HepG2 (cell line): ENCODE data around the gene CDK3. TPM values are rescaled to one million over a fixed set of nuclear protein-coding genes. Genes with fewer than 3 reads are reported as not detected.

ENCODE experiments used
- BCL6 ChIP-seq: IDR thresholded peaks from 2 replicates; pipeline ENCODE4 v1.6.1; 2016; ENCODE audit warnings: missing genetic modification reagents, missing compliant biosample characterization
- DMAP1 ChIP-seq: IDR thresholded peaks from 2 replicates; pipeline ENCODE4 v1.6.1; 2016
- FOXP4 ChIP-seq: sonication (generic); formaldehyde crosslinking; IDR thresholded peaks from 2 replicates; pipeline ENCODE4 v1.4.0; 2020; ENCODE audit warnings: missing genetic modification reagents
- HDAC2 ChIP-seq: sonication (generic); formaldehyde crosslinking; IDR thresholded peaks from 2 replicates; pipeline ENCODE4 v1.4.0; 2020; ENCODE audit warnings: missing genetic modification reagents
- KDM5B ChIP-seq: sonication (generic); formaldehyde crosslinking; IDR thresholded peaks from 2 replicates; pipeline ENCODE4 v1.4.0; 2020; ENCODE audit warnings: missing genetic modification reagents, mild to moderate bottlenecking, borderline replicate concordance
- MAFG ChIP-seq: sonication (generic); formaldehyde crosslinking; IDR thresholded peaks from 2 replicates; pipeline ENCODE4 v1.5.1; 2020; ENCODE audit warnings: mild to moderate bottlenecking, missing genetic modification reagents
- MBNL3 ChIP-seq: fragments of 250-450 bp; sonication (Bioruptor Pico); conservative IDR thresholded peaks from 2 replicates; pipeline ENCODE4 v1.8.0; 2022; ENCODE audit warnings: mild to moderate bottlenecking, inconsistent platforms
- MEF2D ChIP-seq: sonication (generic); formaldehyde crosslinking; IDR thresholded peaks from 2 replicates; pipeline ENCODE4 v1.5.1; 2020; ENCODE audit warnings: mild to moderate bottlenecking, missing genetic modification reagents
- NCOR1 ChIP-seq: fragments of 200-600 bp; sonication (generic); IDR thresholded peaks from 2 replicates; pipeline ENCODE4 v1.7.0; 2017; ENCODE audit warnings: antibody characterized with exemption, low read length, borderline replicate concordance
- NFYB ChIP-seq: sonication (generic); formaldehyde crosslinking; IDR thresholded peaks from 2 replicates; pipeline ENCODE4 v1.4.0; 2020; ENCODE audit warnings: missing genetic modification reagents
- RAD21 ChIP-seq: fragments of 450-650 bp; formaldehyde crosslinking; IDR thresholded peaks from 2 replicates; pipeline ENCODE4 v1.5.0; 2020; ENCODE audit warnings: mild to moderate bottlenecking
- SMAD9 ChIP-seq: sonication (generic); formaldehyde crosslinking; IDR thresholded peaks from 2 replicates; pipeline ENCODE4 v1.5.1; 2020; ENCODE audit warnings: mild to moderate bottlenecking, missing genetic modification reagents
- SNAPC4 ChIP-seq: sonication (generic); formaldehyde crosslinking; IDR thresholded peaks from 2 replicates; pipeline ENCODE4 v1.4.0; 2020; ENCODE audit warnings: mild to moderate bottlenecking, missing genetic modification reagents
- TRAFD1 ChIP-seq: sonication (generic); formaldehyde crosslinking; IDR thresholded peaks from 2 replicates; pipeline ENCODE4 v1.5.1; 2020; ENCODE audit warnings: missing genetic modification reagents, mild to moderate bottlenecking, borderline replicate concordance
- YEATS2 ChIP-seq: sonication (generic); formaldehyde crosslinking; IDR thresholded peaks from 2 replicates; pipeline ENCODE4 v1.4.0; 2020; ENCODE audit warnings: missing genetic modification reagents, borderline replicate concordance
- ZBTB1 ChIP-seq: sonication (generic); formaldehyde crosslinking; IDR thresholded peaks from 2 replicates; pipeline ENCODE4 v1.4.0; 2020; ENCODE audit warnings: missing genetic modification reagents, borderline replicate concordance
- ZBTB8A ChIP-seq: sonication (generic); formaldehyde crosslinking; IDR thresholded peaks from 2 replicates; pipeline ENCODE4 v1.4.0; 2020; ENCODE audit warnings: mild to moderate bottlenecking, low read depth, missing genetic modification reagents, borderline replicate concordance
- ZNF224 ChIP-seq: sonication (generic); formaldehyde crosslinking; IDR thresholded peaks from 2 replicates; pipeline ENCODE4 v1.5.0; 2020; ENCODE audit warnings: mild to moderate bottlenecking, missing genetic modification reagents
- ZNF317 ChIP-seq: sonication (generic); formaldehyde crosslinking; IDR thresholded peaks from 2 replicates; pipeline ENCODE4 v1.5.0; 2020; ENCODE audit warnings: mild to moderate bottlenecking, missing genetic modification reagents
- ZNF605 ChIP-seq: sonication (generic); formaldehyde crosslinking; IDR thresholded peaks from 2 replicates; pipeline ENCODE4 v1.8.0; 2022; ENCODE audit warnings: mild to moderate bottlenecking, missing genetic modification reagents
- ZNF644 ChIP-seq: IDR thresholded peaks from 2 replicates; pipeline ENCODE4 v1.6.1; 2016; ENCODE audit warnings: low read depth
- polyA plus RNA-seq, 8 experiments: library from polyadenylated mRNA; depleted of rRNA in 3 of 8; stranded (reverse) in 7 of 8; unstranded in 1 of 8; fragments of >200 nt; fragmentation: Illumina TruSeq in 4 of 8; extraction: Trizol in 4 of 8; gene quantifications; 2 replicates each; pipeline versions ENCODE4 v1.2.1 to v1.2.3, GENCODE V29; 2011 to 2016; ENCODE audit warnings: low read depth in 4 of 8, missing spikeins in 1 of 8, mixed read lengths in 1 of 8; ENCODE audit not compliant: insufficient read depth in 1 of 8
- total RNA-seq, 5 experiments: library from RNA; depleted of rRNA; stranded (reverse); fragments of >200 nt; fragmentation: Illumina TruSeq; extraction: Trizol; gene quantifications; 2 replicates each; pipeline ENCODE4 v1.2.3, GENCODE V29; 2016; ENCODE audit warnings: low read depth in 1 of 5
- TF ChIP-seq, protein P1 (sequence below): IDR thresholded peaks from 2 replicates; pipeline ENCODE4 v1.6.1; 2018; ENCODE audit warnings: missing genetic modification reagents, mild to moderate bottlenecking, missing compliant biosample characterization

CDK3 gene
- total and polyA plus RNA-seq, 2 of the 13 experiments (the other 11 are each of a cell fraction or from before 2014, with no cell fraction given) = 5.8 to 11.4 TPM

DNA sequence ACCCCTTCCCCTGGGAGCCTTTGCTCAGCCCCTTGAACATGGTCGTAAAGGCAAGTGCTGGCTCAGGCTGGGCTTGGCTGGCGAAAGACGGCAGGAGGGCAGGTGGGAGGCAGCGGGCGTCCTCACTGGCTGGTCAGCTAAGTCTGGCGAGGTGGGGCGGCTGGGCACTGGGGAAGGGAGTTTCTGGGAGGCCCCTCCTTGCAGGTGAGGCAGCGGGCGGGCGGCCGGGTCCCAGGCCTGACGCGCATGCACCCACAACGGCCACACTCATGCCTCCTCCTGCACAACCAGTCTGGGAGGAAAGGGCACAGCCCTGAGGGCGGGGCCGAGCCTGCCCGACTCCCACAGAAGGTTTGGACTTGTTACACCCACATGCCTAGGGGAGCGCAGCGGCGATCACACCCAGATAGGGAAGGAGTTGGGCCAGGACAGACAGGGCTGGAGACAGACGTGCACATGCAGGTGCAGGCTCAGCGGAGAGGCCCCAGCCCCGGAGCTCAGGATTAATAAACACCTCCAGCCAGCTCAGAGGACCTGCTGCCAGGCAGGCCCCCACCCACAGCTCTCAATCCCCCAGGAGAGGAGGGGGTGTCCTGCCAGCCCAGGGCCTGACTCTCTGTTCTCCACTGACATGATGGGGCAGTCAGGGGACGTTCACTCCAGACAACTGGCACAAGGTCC lies 26.6 kb downstream of the CDK3 start, which contains the start of gene EVPL (continued):
- TF ChIP-seq FOXP4 (no peak), ZBTB8A (no peak), NCOR1 (no peak), RAD21 (CRISPR knock-in tag) (no peak), SMAD9 (CRISPR knock-in tag) (no peak), ZNF605 (peak; percentile 66), ZBTB1 (CRISPR knock-in tag) (no peak), YEATS2 (CRISPR knock-in tag) (no peak), NFYB (CRISPR knock-in tag) (no peak; the same call in 1 of the 2 replicates), MEF2D (no peak), SNAPC4 (CRISPR knock-in tag) (no peak), ZNF224 (CRISPR knock-in tag) (no peak), TRAFD1 (CRISPR knock-in tag) (no peak), ZNF317 (no peak), MAFG (no peak), BCL6 (no peak), ZNF644 (CRISPR knock-in tag) (no peak), DMAP1 (CRISPR knock-in tag) (no peak; the same call in 1 of the 2 replicates), HDAC2 (CRISPR knock-in tag) (peak; percentile 53), MBNL3 (CRISPR knock-in tag) (no peak), KDM5B (CRISPR knock-in tag) (no peak)
- TF ChIP-seq, protein P1, sequence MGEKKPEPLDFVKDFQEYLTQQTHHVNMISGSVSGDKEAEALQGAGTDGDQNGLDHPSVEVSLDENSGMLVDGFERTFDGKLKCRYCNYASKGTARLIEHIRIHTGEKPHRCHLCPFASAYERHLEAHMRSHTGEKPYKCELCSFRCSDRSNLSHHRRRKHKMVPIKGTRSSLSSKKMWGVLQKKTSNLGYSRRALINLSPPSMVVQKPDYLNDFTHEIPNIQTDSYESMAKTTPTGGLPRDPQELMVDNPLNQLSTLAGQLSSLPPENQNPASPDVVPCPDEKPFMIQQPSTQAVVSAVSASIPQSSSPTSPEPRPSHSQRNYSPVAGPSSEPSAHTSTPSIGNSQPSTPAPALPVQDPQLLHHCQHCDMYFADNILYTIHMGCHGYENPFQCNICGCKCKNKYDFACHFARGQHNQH (CRISPR knock-in tag) = no peak
